NCI-H510A (cell line): ENCODE measurements around the gene OTOA.
"Not testable (repeated sequence)": the region's sequence is repeated elsewhere in the genome, so short reads cannot be mapped to it uniquely, and the experiment has no call there.

Experiments
- DNase-seq: peaks from one replicate; lab custom pipeline; 2025; lab: John Stamatoyannopoulos, UW

The OTOA gene

DNA sequence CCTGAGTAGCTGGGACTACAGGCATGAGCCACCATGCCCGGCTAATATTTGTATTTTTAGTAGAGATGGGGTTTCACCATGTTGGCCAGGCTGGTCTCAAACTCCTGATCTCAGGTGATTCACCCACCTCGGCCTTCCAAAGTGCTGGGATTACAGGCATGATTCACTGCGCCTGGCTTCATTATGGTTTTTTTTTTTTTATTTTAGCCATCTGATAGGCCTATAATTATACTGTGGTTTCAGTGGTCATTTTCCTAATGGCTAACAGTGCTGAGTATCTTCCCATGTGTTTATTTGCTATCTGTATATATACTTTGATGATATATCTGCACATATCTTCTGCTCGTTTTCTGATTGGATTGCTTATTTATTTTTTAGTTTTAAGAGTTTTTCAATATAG is 10.7 kb downstream of the OTOA start:
- not testable (repeated sequence) for DNase-seq

DNA sequence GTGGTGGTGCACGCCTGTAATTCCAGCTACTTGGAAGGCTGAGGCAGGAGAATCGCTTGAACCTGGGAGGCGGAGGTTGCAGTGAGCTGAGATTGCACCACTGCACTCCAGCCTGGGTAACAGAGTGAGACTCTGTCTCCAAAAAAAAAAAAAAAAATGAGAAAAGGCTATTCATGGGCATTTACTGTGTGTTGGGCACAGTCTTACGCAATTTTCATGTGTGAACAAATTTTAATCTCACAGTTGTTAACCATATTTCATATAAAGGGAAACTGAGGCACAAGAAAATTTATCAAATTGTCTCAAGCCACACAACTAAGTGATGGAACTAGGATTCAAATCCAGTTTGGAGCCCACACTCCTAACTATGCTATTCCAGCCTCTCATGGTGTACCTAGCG is 16.9 kb downstream of the OTOA start:
- not testable (repeated sequence) for DNase-seq

DNA sequence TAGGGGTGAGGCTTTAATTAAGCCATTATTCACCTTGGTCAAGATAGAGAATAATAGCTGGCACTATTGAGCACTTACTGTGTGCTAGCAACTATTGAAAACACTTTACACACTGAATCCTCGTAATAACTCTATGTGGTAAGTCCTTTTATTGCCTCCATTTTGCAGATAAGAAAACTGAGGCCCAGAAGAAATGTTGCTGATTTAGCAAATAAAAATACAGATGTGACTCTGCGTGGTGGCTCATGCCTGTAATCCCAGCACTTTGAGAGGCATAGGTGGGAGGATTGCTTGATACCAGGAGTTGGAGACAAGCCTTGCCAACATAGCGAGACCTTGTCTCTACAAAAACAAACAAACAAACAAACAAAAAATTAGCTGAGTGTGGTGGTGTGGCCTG is 19.4 kb downstream of the OTOA start:
- no peak for DNase-seq

DNA sequence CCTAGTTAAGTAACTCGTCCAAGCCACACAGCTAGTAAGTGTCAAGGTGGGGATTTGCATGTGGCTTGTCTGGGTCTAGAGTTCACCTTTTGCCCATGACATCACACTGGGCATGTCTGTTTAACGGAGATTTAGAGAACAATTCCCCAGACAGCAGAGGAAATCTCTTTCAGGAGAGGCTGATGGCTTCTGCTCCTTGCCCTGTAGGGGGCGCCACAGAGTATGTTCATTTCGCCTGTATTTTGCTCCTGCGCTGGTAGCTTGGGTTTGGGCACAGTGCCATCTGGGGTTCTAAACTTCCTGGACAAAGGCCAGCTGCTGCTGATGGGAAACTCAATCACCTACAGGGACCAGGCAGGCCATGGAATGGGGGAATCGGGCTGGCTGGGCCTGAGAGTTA is 20.4 kb downstream of the OTOA start:
- DNase-seq, result no peak

DNA sequence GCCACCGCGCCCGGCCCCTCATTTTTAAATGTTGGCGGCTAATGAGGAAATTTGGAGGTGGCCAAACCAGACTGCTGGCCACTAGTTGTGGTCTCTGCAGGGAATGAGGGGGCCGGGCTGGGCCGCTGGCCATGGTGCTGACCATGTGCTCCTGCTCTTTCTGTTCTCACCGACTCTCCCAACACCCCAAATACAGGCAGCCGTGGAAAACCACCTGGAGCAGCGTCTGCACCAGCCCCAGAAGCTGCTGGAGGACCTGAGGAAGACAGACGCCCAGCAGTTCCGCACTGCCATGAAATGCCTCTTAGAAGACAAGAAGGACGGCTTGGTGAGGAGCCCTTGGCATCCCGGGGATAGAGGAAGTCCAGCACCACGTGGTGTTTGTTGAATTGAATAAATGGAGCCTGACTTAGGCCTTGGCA is 21.3 kb downstream of the OTOA start:
- DNase-seq, result no peak

DNA sequence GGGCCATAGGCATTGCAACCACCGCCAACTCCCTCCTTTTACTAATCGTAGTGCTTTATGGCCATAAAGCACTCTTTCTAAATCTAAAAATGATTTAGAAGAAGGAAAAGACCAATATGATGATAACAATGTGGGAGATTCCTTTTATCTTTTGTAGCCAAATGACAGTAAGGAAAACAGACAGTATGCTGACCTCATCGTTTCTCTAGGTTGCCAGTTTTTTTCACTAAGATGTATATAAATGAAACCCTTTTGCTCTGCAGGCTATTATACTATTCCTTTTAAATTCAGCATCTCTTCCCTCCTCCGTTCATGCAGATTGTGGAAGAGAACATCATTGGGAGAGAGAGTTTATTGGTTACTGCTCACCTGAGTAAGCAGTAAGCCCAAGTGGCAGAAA is 25.3 kb downstream of the OTOA start:
- DNase-seq, result no peak

DNA sequence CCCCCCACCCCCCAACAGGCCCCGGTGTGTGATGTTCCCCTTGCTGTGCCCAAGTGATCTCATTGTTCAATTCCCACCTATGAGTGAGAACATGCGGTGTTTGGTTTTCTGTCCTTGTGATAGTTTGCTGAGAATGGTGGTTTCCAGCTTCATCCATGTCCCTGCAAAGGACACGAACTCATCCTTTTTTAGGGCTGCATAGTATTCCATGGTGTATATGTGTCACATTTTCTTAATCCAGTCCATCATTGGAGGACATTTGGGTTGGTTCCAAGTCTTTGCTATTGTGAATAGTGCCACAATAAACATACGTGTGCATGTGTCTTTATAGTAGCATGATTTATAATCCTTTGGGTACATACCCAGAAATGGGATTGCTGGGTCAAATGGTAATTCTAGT is 27.2 kb downstream of the OTOA start:
- DNase-seq, result not testable (repeated sequence)

DNA sequence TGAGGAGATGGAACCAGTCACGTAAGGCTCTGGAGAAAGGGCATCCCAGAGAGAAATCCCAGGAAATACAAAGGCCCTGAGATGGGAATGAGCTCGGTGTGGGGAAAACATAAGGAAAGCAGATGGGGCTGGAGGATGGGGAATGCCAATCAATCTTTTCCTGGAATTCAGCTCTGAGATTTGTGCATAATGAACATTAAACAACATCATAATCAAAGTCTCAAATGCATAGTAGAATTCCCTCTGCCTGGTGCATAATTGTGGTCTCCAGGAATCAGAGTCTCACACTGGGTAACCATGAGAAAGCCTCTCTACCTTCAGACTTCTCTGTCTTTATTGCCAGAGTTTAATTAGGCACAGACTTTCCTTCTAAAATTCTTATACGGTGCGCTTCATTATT is 30.8 kb downstream of the OTOA start:
- no peak for DNase-seq

DNA sequence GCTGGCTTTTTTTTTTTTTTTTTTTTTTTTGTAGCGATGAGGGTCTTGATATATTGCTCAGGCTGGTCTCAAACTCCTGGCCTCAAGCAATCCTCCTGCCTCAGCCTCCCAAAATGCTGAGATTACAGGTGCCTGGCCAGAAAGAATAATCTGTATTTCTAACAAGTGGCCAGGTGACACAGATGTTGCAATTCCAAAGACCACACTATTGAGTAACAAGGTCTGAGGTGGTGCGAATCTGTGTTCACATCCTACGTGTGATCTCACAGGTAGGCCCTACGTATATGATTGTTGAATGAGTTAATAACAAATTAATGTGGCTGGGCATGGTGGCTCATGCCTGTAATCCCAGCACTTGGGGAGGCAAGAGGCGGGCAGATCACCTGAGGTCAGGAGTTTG is 33.3 kb downstream of the OTOA start:
- no peak for DNase-seq

DNA sequence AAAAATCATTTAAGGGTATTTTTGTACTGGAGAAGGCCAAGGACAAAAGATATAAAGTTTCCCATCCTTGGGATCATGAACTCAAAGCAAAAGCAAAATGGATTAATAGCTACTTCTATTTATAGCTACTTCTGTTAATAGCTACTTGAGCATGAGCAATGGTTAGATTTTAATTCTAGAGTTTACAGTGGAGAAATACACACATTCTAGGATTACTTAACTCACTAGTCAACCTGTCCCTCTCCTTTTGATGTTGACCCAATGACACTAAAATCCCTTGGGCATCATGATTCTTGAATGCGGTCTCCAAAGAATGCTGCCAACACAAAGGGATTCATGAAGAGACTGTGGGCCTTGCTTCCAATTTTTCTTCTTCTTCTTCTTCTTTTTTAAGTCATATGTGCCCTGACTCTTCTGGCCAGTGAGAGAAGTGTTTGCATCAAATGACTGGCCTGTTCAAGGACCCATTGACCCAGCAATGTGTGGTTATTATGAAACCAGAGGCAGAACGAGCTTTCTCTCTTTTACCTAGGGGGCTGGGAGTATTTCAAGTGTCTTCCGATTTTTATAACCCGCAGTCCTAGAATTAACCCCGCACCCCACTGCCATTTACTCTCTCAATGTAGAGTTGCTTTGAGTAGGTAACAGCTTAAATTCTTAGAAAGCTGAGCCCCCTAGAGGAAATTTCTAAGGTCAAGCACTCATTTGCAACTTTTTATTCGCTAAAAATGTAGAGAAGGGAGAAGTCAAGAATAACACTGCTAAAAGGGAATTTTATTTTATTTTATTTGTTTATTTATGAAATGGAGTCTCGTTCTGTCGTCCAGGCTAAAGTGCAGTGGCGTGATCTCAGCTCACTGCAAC is 34.6 kb downstream of the OTOA start:
- DNase-seq, result no peak

DNA sequence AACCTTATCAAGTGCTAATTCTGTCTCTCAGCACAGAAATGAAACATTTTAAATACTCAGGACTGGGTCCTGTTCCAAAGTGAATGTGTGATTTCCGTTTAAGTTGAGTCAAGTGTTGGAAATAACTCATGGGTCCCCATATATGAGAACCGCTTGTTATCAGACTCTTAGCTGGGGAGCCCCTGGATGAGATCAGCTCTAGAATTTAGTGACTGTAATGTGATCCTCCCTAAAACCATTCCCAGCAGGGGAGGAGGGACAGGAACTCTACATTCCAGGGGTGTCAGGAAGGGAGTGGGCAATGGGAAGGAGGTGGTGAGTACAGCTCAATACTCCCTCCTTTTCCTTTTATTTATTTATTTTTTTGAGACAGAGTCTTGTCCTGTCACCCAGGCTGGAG is 37.5 kb downstream of the OTOA start:
- DNase-seq, result no peak

DNA sequence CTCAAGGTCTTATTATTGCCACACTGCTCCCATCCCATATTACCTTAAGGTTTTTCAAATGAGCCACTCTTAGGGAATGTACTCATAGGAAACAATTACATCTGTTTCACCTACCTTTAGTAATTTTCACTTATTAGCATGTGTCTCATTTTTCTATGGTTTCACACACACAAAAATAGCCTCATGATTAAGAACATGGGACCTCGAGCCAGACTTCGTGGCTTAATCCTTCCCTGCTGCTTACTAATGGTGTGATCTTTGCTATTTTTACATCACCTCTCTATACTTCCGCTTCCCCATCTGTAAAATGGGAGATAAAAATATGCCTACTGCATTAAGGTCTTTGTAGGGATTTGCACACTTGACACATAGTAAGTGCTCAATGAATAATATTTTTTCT is 38.5 kb downstream of the OTOA start:
- no peak for DNase-seq

DNA sequence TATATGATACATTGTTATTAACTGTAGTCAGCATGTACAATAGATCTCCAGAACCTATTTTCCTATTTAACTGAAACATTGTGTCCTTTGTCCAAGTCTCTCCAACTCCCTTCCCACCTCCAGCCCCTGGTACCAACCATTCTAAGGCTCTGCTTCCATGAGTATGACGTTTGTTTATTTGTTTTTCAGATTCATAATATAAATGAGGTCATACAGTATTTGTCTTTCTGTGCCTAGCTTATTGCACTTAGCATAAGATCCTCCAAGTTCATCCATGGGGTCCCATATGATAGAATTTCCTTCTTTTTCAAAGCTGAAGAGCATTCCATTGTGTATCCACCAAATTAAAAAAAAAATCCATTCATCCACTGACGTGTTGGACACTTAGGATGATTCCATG is 39.4 kb downstream of the OTOA start:
- no peak for DNase-seq

DNA sequence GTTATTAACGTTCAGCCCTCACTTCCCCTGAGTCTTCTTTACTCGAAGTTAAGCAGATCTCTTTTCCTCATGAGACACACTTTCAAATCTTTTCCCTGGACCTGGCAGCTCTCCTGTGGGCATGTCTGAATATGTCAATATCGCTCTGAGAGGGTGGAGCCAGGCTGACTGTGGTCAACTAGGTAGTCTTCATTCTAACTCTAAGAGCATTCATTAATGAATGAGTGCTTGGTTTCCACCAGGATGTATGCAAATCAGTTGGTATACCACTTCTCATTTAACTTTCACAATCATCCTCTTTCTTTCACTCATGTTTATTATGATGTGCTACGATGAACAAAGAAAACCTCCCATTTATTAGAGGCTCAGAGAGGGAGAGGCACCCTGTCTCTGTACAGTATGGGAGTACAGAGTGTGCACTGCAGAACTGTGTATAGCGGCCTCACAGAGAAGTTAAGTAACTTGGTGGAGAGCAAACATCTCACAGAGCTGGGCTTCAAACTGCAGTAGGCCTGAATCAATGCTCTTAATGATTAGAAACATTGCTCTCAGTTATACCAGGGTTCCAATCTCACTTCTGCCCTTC is 39.9 kb downstream of the OTOA start:
- DNase-seq, result no peak

DNA sequence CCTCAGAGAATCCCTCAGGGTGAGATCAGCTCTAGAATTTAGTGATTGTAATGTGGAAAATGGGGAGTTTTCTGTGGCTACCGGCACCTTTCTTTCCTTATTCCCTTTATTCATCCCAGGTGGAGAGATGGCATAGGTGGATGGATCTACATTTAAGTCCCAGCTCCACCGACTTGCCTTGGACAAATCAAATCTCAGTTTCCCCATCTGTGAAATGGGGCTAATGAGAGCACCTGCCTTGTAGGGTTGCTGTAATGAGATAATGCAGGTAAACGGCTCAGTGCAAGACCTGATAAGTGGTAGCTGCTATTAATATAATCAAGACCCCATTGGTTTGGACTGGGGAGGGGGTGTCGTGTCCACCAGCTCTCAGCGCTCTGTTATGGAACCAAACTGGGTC is 40.5 kb downstream of the OTOA start:
- no peak for DNase-seq

DNA sequence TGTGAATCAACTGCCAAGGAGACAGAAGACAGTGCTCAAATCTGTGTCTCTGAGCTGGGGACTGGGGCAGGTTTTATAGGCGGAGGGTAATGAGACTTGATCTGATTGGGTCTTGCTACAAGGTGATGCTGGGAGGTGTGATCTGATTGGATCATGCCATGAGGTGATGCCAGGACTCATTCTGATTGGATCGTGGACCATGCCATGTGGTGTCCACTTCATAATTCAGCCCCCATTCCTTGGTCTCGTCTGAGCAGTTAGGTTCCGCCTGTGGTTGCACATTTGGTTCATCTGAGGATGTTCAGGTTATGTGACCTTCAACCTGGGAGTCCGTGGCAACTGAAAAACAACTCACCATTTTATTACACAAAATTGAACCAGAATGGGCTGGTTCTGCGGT is 41.0 kb downstream of the OTOA start:
- no peak for DNase-seq

DNA sequence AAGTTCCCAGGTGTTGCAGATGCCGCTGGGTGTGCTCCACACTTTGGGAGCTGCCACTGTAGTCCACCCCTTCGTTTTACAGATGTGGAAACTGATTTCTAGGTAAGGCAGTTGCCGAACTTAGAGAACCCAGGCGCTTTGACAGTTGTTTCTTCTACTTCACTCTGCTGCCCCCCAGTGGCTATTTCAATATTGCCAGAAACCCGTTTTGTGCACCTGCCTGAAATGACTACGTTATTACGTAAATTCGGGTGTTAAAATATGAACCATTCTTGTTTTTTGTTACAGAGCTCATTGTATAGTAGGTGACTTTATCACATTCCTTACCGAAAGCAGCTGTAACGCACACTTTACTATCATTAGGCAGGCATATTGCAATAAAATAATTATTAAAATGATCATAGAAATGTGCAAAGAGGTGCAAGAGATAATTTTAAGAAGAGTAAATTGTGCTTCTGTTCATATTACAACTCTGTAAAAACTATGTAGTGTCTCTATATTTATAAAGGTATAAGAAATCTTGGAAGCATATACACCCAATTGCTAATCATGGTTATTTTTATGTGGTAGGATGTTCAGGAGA is 44.9 kb downstream of the OTOA start:
- peak; percentile 62 for DNase-seq

DNA sequence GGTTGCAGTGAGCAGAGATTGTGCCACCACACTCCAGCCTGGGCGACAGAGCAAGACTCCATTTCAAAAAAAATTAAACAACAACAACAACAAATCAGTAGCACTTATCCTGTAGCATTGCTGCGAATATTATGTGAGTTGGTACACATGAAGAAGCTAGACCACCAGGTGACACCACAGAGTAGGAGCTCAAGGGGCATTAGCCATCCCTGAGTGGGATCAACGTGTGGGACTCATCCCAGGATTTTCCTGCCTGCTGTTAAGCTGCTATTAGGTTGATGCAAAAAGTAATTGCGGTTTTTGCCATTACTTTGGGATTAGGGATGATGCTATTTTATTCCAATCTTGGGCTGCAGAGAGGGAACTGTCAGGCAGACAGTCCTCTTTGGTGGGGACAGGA is 47.2 kb downstream of the OTOA start:
- DNase-seq, result no peak

DNA sequence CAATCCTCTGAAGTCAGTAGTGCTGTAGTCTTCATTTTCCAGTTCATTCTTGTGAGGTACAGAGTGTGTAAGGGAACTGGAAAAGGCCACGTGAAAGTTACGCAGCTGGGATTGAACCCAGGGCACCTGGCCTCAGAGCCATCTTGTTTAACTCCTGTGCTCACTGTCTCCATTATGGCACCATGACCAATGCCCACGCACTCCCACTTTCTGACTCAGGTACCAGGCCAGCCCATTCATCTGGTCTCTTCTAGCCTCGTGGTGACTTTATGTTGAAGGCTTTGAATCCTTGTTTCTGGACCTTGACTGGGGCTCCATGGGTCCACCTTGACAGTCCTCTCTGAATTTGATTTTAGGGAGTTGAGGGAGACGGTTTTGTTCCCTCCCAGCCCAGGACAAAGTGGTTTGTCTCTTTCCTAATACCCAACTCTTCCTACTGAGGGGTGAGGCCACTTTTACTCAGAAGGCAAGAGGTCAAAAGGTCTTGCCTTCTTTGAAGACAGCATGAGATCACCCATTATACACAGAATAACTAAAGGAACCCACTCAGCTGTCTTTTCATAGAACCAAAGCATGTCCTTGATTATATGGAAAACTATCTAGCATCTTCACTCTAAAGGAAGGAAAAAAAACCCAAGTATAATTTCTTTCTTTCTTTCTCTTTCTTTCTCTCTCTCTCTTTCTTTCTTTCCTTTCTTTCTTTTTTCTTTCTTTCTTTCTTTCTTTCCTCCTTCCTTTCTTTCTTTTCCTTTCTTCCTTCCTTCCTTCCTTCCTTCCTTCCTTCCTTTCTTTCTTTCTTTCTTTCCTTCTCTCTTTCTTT is 50.0 kb downstream of the OTOA start:
- no peak for DNase-seq

DNA sequence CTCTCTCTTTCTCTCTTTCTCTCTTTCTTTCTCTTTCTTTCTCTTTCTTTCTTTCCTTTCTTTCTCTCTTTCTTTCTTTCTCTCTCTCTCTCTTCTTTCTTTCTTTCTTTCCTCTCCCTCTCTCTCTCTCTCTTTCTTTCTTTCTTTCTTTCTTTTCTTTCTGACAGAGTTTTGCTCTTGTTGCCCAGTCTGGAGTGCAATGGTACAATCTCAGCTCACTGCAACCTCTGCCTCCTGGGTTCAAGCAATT is 50.5 kb downstream of the OTOA start:
- not testable (repeated sequence) for DNase-seq

DNA sequence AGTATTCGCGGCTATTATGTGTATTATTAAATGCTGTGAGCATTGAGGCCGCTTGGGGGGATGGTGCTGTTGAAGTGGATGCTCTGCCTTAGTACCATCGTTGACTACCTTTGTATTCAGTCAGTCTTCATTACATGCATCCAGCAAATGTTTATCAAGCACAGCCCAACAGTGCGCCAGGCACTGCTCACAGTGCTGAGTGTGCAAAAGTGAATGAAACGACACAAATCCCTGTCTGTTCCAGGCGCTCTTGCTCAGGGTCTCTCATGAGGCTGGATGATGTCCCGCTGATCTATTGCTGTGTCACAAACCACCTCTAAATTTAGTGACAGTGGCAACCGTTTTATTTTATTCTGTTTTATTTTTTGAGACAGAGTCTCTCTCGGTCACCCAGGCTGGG is 53.8 kb downstream of the OTOA start:
- no peak for DNase-seq

DNA sequence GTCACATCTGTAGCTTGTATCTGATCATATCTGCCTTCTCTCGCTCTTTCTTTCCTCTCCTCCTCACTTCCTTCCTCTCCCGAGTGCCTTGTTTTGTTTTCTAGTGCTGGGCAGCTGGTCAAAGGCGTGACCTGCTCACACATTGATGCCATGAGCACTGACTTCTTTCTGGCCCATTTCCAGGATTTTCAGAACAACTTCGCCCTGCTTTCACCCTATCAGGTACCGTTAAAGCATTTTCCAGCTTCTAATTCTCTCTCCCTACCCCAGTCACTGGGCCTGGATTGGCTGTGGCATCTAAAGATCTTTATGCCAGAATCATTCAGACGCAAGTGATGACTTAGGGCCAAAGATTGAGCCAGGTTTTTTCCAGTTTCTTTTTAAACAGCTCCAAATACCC is 55.5 kb downstream of the OTOA start:
- no peak for DNase-seq

DNA sequence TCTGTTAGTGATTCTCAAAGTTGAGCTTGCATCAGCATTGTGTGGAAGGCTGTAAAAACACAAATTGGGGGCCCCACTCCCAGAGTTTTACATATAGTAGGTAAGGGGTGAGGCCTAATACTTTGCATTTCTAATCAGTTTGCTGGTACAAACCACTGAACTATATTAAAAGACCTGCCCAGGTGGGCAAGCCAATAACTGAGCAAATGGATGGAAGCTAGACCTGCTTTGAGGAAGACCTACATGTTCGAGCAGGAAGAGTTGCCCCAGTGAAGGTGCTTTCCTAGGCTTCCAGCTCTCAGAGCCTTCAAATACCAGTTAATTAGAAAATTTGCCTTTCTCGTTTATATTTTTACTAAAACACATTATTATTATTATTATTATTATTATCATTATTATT is 56.8 kb downstream of the OTOA start:
- no peak for DNase-seq
